GM18511 (cell line): ENCODE measurements around the gene WBP1L.
"Not testable (repeated sequence)": the region's sequence is repeated elsewhere in the genome, so short reads cannot be mapped to it uniquely, and the experiment has no call there.

Experiments used
- ATAC-seq: cut with Tn5 transposase; IDR thresholded peaks from one replicate; pipeline ENCODE4 v1.9.1; 2021; ENCODE audit warnings: mild to moderate bottlenecking, moderate library complexity; ENCODE audit not compliant: unreplicated experiment

WBP1L gene

DNA sequence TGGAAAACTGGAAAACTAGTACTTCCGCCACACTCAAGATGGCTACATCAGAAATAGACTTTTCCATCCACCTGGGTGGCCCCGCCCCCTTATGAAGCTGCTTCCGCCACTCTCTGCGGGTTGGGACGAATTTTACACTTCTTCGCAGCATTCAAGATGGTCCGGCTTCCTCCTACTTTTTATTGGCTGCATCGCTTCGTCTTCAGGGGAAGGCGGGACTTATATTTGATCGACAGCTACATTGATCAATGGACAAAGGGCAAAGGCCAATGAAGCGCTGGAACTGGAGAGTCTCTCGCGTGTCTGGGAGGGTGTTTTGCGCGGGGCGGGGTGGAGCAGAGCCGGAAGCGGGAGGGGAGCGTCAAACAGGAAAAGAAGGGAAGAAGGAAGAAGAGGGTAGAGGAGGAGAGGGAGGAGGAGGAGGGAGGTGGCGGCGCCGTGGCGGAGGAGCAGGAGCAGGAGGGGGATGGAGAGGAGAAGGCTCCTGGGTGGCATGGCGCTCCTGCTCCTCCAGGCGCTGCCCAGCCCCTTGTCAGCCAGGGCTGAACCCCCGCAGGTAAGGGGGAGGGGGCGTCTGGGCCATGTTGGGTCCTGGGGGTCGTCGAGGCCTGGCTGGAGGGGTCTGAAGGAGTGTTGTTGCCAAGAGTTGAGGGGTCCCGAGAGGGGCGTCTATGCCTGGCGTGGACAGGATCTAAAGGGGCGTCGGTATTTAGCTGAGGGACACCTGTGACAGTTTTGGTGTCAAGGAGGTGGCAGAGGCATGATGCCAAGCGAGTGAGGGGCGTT, at the start of gene WBP1L:
Gene WBP1L (plus strand): TSS at position 361 of the 786 bp plus-strand sequence. CDS start 106 bp downstream, at position 467.
- peak; percentile 98 for ATAC-seq

DNA sequence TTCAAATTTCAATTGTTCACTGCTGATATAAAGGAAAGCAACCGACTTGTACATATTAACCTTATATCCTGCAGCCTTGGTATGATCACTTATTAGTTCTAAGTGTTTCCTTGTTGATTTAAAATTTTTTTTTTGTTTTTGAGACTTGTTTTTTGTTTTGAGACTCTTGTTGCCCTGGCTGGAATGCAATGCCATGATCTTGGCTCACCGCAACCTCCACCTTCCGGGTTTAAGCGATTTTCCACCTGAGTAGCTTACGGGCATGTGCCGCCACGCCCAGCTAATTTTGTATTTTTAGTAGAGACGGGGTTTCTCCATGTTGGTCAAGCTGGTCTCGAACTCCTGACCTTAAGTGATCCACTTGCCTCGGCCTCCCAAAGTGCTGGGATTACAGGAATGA, 48.3 kb upstream of the WBP1L start:
- not testable (repeated sequence) for ATAC-seq

DNA sequence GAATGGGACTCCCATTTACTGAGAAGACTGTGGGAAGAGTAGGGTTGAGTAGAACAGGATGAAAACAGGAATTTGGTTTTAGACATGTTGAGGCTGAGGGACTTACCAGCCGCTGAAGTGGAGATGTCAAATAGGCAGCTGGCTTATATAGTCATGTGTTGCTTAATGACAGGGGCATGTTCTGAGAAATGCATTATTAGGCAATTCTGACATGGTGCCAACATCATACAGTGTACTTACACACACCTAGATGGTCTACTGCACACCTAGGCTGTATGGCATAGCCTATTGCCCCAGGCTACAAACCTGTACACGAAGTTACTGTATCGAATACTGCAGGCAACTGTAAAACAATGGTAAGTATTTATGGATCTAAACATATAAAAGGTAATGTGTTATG, 47.0 kb upstream of the WBP1L start:
- no peak for ATAC-seq

- ATAC-seq, result no peak
Measured at GRCh38 chr10:102698894-102699293, 44.9 kb upstream of the WBP1L start.

DNA sequence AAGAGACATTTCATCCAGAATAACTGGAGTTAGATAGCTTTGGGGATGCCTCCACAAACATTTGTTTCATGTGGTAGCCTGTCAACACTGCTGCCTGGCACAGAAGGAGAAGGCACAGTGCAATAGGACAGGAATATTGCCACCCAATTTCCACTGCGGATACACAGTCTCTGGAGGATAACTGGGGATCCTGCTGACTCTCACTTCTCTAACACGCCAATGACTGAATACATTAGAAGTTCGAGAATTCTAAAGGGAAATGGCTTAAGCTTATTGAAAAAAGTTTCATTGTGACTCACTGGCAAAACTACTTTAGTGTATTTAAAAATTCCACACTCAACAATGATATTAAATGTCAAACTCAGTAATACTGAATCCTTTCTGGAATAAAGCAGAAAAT, 42.5 kb upstream of the WBP1L start:
- no peak for ATAC-seq

- ATAC-seq, result no peak
Measured at GRCh38 chr10:102701796-102702195, 42.0 kb upstream of the WBP1L start.

DNA sequence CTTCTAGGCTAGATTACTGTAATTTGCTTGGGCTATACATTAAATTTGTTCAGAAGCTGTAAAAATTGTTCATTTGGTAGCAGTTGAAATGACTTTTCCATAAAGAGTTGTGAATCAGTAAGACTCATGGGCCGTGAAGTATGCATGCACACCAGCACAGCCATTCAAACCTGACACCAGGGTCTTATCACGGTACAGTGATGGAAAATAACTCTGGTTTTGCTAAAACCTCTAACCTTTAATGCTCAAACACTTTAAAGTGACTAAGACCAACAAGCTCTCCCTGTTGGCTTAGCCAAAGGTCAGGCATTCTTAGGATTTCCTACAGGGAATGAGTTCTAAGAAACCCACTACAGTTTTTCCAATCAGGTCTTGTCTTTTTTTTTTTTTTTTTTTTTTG, 41.0 kb upstream of the WBP1L start:
- no peak for ATAC-seq

GRCh38 chr10:102704915-102705314, 38.8 kb upstream of the WBP1L start:
- no peak for ATAC-seq

DNA sequence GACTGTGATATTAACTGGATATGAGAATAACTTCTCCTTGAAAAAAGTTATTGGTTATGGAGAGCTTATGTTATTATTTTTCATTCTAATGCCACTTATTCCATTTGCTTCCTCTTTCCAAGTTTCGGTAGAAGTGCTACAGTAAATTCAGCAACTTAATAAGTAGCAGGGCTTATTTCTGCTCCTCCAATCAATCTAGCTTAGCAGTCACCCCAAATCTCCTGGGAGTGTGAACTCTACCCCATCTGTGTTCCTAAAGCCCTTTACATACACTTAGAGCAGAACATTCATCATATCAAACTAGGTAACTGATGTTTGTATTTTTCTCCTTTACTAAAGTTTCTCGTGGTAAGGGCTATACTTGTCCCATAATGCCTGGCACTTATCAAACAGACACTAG, 38.2 kb upstream of the WBP1L start:
- ATAC-seq, result no peak

DNA sequence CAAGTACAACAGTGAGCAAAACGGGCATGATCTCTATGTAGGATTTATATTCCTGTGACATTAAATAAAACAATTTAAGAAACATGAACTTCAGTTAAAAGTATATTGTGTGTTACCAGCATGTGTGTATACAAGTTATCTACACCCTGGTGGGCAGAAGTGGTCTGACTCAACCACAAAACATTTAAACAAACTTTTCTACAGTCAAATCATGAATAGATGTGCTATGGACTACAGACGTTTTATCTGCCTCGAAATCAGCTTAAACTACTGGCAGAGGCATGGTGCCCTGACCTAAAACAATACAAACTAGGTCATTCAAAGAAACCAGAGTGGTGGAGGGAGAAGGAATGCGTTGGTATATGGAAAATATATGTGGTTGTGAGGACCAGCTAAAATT, 33.1 kb upstream of the WBP1L start:
- ATAC-seq, result no peak

- no peak for ATAC-seq
Measured at GRCh38 chr10:102712089-102712488, 31.7 kb upstream of the WBP1L start.

GRCh38 chr10:102712843-102713538, 30.8 kb upstream of the WBP1L start:
- no peak for ATAC-seq

DNA sequence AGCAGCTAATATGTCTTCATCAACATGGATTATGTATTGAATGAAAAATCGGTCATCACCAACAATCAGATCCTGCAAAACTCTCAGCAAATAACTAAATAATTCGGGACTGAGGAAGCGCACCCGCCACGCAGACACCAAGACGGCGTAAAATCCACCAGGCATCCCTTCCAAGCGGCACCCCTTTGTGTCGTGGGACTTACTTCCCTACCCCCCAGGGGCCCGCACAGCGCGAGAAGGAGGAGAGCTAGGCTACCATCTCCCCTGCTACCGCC, 30.3 kb upstream of the WBP1L start:
- ATAC-seq, result peak; percentile 54

- ATAC-seq, result peak; percentile 79
Measured at GRCh38 chr10:102713814-102714620, 29.7 kb upstream of the WBP1L start, which contains the start of gene ARL3. Gene ARL3, minus strand, starts transcription at chr10:102714397. Its CDS starts 122 bp downstream, at chr10:102714275.

GRCh38 chr10:102714621-102715455, 28.9 kb upstream of the WBP1L start, which contains the start of gene SFXN2:
Gene SFXN2, plus strand, starts transcription at chr10:102714636. Its CDS starts 12,001 bp downstream, at chr10:102726637.
- peak; percentile 31 for ATAC-seq

GRCh38 chr10:102715880-102716279, 27.9 kb upstream of the WBP1L start:
- ATAC-seq, result no peak

- not testable (repeated sequence) for ATAC-seq
Measured at GRCh38 chr10:102716900-102717565, 26.7 kb upstream of the WBP1L start.

DNA sequence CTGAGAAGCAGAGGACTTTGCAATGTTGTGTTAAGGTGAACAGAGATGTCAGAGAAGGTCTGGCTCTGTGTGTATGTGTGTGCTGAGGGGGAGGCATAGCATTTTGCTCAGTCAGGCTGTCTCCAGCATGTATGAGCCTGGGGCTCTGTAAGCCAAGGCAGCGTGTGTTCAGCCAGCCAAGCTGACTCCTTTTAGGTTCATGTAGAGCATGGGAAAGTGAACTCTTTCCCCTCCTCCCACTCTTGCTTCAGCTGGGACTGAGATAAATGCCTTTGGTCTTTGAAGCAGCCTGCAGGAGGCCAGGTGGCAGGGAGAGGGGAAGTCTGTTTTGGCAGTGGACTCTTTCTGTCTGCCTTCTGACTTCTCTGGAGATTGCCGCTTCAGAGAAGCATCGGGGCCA, 25.5 kb upstream of the WBP1L start:
- ATAC-seq, result no peak

DNA sequence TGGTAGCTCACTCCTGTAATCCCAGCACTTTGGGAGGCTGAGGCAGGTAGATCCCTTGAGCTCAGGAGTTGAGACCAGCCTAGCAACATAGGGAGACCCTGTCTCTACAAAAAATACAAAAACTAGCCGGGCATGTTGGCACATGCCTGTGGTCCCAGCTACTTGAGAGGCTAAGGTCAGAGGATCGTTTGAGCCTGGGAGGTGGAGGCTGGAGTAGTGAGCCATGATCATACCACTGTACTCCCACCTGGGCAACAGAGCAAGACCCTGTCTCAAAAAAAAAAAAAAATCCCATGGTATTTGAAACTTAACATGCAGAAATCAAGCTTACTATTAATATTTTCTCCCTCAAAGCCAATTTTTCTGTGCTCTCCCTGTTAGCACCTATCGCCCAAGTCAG, 23.4 kb upstream of the WBP1L start:
- ATAC-seq, result no peak

DNA sequence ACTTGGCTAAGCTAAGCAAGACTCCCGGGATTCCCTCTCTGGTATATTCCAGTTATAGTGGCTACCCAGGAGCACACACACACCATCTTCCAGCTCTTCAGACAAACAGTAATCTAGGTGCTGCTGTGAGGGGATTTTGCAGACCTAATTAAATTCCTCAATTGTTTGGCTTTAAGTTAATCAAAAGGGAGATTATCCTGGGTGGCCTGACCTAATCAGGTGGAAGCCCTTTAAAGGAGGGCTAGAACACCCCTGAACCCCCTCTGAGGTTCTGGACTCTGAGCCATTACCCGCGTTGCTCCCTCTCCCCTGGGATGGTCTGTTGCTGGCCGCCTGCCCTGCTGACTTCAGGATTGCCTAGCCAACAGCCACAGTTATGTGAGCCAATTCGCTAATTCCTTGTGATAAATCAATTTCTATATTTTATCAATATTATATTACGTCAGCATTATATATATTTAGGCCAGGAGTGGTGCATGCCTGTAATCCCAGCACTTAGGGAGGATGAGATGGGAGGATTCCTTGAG, 22.9 kb upstream of the WBP1L start:
- no peak for ATAC-seq
